ENCODE measurements around the gene GNB3.

DNA sequence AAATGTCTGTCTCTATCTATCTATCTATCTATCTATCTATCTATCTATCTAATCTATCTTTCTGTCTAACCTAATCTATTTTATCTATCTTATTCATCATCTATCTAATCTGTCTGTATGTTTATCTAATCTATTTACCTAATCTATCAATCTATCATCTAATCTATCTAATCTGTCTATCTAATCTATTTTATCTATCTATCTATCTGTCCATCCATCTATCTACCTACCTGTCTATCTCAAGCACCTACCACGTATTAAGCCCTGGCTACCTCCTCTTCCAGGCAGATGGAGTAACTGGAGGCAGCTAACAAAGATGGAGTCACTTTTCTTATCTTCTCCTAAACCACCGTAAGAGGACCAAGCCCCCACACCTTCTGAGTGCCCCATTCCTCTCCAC, 45.6 kb upstream of the GNB3 start:
- TF ChIP-seq CTCF (IDR thresholded peaks at IDR 0.05) (no peak), POLR2AphosphoS5 (IDR thresholded peaks at IDR 0.05; ENCODE audit: low read depth, low read length) (no peak), REST (IDR thresholded peaks at IDR 0.05; ENCODE audit: insufficient read depth in 1 of 2, low read depth in 2 of 2, low read length in 1 of 2) (no peak)
